ENCODE data around the gene BAZ2B.

The BAZ2B gene

GRCh38 chr2:159650574-159650973, 34.2 kb upstream of the BAZ2B start:
- Histone ChIP-seq H3K36me3 (ENCODE audit: control insufficient read depth, insufficient read depth, low read length) (no peaks in the 10 kb centered on the region), H3K27me3 (replicated peaks; ENCODE audit: control insufficient read depth, insufficient read depth, low read length) (no peaks in the 10 kb centered on the region), H3K4me3 (replicated peaks; ENCODE audit: low read depth, low read length) (no peak overlapping the region)
- no peak for DNase-seq (ENCODE audit: extremely low read depth, insufficient read length)
- no peak for TF ChIP-seq CTCF (IDR thresholded peaks at IDR 0.05; ENCODE audit: insufficient read depth, low read length, poor library complexity, severe bottlenecking)

- H3K36me3 ChIP-seq (ENCODE audit: control insufficient read depth, insufficient read depth, low read length) = no peaks in the 10 kb centered on the region
- DNase-seq (ENCODE audit: extremely low read depth, insufficient read length) = no peak
- no peaks in the 10 kb centered on the region for H3K27me3 ChIP-seq (replicated peaks; ENCODE audit: control insufficient read depth, insufficient read depth, low read length)
- no peak overlapping the region for H3K4me3 ChIP-seq (replicated peaks; ENCODE audit: low read depth, low read length)
- TF ChIP-seq CTCF (IDR thresholded peaks at IDR 0.05; ENCODE audit: insufficient read depth, low read length, poor library complexity, severe bottlenecking) = no peak
Measured at GRCh38 chr2:159648643-159649042, 32.3 kb upstream of the BAZ2B start.

- no peak for TF ChIP-seq CTCF (IDR thresholded peaks at IDR 0.05; ENCODE audit: insufficient read depth, low read length, poor library complexity, severe bottlenecking)
- Histone ChIP-seq H3K36me3 (ENCODE audit: control insufficient read depth, insufficient read depth, low read length) (no peaks in the 10 kb centered on the region), H3K27me3 (replicated peaks; ENCODE audit: control insufficient read depth, insufficient read depth, low read length) (no peaks in the 10 kb centered on the region), H3K4me3 (replicated peaks; ENCODE audit: low read depth, low read length) (no peak overlapping the region)
- no peak for DNase-seq (ENCODE audit: extremely low read depth, insufficient read length)
Measured at GRCh38 chr2:159647667-159648066, 31.3 kb upstream of the BAZ2B start.

GRCh38 chr2:159640176-159640575, 23.8 kb upstream of the BAZ2B start:
- Histone ChIP-seq H3K4me3 (replicated peaks; ENCODE audit: low read depth, low read length) (no peak overlapping the region), H3K27me3 (replicated peaks; ENCODE audit: control insufficient read depth, insufficient read depth, low read length) (no peaks in the 10 kb centered on the region), H3K36me3 (ENCODE audit: control insufficient read depth, insufficient read depth, low read length) (no peaks in the 10 kb centered on the region)
- no peak for TF ChIP-seq CTCF (IDR thresholded peaks at IDR 0.05; ENCODE audit: insufficient read depth, low read length, poor library complexity, severe bottlenecking)
- no peak for DNase-seq (ENCODE audit: extremely low read depth, insufficient read length)

- TF ChIP-seq CTCF (IDR thresholded peaks at IDR 0.05; ENCODE audit: insufficient read depth, low read length, poor library complexity, severe bottlenecking) = no peak
- no peak for DNase-seq (ENCODE audit: extremely low read depth, insufficient read length)
Measured at GRCh38 chr2:159639712-159640111, 23.4 kb upstream of the BAZ2B start.

GRCh38 chr2:159639071-159639470, 22.7 kb upstream of the BAZ2B start:
- no peak for TF ChIP-seq CTCF (IDR thresholded peaks at IDR 0.05; ENCODE audit: insufficient read depth, low read length, poor library complexity, severe bottlenecking)
- no peaks in the 10 kb centered on the region for H3K36me3 ChIP-seq (ENCODE audit: control insufficient read depth, insufficient read depth, low read length)
- H3K27me3 ChIP-seq (replicated peaks; ENCODE audit: control insufficient read depth, insufficient read depth, low read length) = no peaks in the 10 kb centered on the region
- no peak for DNase-seq (ENCODE audit: extremely low read depth, insufficient read length)
- H3K4me3 ChIP-seq (replicated peaks; ENCODE audit: low read depth, low read length) = no peak overlapping the region

More at GRCh38 chr2:159639712-159640111, 23.4 kb upstream of the BAZ2B start:
- Histone ChIP-seq H3K4me3 (replicated peaks; ENCODE audit: low read depth, low read length) (no peak overlapping the region), H3K27me3 (replicated peaks; ENCODE audit: control insufficient read depth, insufficient read depth, low read length) (no peaks in the 10 kb centered on the region), H3K36me3 (ENCODE audit: control insufficient read depth, insufficient read depth, low read length) (no peaks in the 10 kb centered on the region)

Measured in GM06990 (cell line).